C1 segment of cervical spinal cord (tissue), 14 donors: ENCODE data around the gene SLC4A2.

Experiments used
- DNase-seq, 14 donors: peaks; one replicate each; lab custom pipeline; 2025; lab: John Stamatoyannopoulos, UW

Gene SLC4A2

DNA sequence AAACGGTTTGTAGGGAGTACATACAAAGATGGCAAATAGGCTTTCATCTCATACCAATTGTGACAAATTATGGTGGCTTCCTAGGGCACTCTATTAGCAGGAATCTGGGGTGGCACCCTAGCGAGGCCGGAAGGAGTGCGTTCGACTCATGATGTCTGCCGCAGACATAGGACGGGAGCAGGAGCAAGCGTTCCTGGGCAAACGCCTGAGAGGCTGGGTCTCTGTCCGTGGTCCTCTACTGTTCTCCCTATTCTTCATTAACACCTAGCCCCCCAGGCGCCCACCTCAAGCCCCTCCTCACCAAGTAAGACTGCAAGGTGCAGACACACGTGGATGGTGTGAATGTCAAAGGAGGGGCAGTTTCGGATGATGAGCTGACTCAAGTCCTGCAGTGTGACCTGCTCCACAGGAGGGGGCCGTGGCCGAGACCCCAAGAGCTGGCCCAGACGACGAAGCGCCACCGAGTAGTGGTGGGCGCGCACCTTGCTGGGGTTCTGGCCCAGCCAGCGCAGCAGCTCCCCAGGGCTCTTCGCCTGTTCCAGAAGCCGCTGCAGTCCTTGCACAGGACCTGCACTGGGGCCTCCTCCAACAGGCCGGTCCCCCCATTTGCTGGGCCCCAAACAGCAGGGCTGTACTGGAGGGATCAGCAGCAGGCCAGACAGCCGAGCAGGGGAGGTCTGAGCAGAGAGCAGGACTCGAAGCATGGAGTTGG, 20.0 kb downstream of the SLC4A2 start:
- no peak for DNase-seq

DNA sequence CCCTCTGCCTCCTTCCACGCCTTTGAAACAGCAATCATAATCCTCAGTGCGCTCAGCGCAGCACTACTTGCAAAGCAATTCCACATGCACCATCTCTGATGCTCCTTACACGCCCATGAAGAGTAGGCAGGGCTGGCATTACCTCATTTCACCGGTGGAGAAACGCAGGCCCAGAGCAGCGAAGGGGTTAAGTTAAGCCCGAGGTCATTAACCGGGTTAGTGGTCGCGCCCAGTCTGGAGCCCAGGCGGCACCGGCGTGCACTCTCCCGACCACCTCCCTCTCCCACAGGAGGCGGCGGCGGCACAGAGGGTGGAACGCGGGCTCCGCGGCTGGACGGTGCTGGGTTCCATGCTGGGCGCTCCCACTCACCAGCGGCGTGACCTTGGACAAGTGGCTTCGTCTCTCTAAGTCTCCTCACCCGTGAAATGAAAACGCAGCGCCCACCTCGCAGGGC, 20.7 kb downstream of the SLC4A2 start:
- DNase-seq = peak in 1 of 14 donors; percentile 52

DNA sequence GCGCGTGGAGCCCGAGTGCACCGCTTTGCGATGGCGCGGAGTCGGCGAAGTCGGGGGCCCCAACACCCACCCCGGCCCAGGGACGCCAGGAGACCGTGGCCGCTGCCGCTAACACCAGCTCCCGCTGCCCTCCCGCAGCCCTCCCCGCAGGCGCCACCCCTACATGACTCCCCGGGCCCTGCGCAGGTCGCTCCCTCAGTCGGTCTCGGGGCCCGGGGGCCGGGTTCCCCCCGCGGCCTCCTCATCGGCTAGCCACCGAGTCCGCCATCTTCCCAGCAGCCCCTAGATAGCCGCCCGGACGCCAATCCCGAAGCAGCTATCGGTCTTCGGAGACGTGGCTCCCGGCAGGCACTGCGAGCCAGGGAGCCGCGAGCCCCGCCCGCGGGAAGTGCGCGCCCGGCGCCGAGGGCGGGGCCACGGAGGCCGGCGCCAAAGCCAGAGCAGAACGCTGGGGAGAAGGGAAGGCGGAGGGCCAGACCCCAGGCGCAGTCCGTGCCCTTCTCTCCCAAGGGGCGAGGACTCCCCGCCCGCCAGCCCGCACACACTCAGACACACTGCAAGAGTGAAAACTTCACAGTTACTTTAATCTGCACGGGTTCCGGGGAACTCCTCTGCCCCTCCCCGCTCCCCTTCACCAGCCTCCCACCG, 21.3 kb downstream of the SLC4A2 start, which contains the start of gene FASTK:
TSS of gene FASTK (minus strand) at position 288 of the 648 bp plus-strand sequence. CDS start at position 245, 43 bp downstream.
- DNase-seq = peak; percentile 37 to 92 (median 84)

DNA sequence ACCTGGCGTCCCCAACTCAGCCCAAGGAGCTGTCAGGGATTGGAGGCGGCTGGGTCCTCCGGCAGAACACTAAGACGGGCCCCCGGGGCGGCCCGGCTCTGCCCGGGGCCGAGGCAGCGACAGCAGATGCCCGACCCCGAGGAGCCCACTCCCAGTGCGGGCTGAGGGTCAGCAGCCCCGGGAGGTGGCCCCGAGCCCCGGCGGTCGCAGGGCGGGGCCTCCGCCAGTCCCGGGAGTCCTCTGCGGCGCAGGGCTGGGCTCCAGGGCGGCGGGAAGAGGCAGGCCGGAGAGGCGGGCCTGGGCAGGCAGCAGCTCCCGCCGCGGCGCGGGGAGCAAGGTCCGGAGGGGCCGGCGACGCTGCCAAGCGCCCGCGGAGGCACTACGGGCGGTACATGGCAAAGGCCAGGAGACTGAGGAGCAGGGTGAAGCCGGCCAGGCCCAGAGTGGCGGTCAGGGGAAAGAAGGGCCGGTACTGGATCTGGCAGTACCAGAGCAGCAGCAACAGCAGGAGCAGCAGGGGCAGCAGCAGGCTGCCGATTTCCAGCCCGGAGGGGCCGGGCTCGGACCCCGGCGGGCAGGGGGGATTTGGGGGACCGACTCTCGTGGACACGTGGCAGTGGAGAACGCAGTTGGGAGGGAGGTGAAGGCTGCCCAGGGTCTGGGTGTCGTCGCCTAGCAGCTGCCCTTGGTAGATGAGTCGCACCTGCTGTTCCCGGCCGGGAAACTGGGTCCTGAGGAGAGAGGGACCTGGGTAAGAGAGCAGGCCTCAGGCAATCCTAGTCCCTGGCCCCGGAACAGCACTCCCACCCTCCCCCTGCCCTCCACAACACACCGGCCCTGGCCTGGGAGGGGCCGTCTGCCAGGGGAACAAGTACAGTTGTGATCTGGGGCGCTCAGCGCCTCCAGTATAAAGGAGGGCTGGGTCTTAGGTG, 22.0 kb downstream of the SLC4A2 start:
- no peak for DNase-seq

DNA sequence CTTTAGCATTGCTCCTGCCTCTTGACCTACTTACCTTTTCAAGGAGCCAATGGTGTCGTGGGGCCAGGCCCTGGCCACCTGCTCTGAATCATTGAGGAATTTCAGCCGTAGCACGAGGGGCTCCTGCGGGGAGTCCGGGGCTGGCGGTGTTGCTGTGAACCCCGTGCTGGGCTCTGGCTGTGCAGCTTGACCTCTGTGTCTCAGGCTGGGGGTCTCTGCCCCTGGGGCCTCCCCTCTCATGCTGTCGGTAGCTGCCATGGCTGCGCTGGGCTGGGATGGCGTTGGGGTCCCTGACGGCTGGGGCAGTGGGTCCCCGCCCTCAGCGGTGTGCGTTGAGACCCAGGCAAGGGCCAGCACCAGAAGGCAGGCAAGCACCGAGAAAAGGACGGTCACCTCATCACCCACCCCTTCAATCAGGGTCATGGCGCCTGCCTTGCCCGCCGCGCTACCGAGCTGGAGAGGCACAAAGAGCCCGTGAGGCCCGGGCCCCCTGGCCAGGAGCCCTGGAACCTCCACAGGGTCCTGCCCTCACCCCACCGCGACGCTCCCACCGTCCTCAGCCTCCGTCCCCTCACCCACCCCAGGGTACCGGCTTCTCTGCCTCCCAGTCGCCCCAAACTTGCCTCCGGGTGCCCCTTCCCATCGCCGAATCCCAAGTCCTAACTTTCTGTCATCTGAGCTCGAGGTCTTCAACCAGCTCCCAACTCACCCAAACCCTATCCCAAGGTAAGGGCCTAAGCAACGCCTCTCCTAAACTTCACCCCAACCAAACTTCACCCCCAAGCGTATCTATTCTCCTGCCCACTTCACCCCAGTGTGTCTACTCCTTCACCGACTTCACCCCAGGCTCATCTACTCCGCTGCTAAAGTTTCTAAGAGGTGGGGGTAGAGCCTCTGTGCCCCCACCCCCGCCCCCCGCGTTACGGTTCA, 23.0 kb downstream of the SLC4A2 start:
- DNase-seq = no peak

DNA sequence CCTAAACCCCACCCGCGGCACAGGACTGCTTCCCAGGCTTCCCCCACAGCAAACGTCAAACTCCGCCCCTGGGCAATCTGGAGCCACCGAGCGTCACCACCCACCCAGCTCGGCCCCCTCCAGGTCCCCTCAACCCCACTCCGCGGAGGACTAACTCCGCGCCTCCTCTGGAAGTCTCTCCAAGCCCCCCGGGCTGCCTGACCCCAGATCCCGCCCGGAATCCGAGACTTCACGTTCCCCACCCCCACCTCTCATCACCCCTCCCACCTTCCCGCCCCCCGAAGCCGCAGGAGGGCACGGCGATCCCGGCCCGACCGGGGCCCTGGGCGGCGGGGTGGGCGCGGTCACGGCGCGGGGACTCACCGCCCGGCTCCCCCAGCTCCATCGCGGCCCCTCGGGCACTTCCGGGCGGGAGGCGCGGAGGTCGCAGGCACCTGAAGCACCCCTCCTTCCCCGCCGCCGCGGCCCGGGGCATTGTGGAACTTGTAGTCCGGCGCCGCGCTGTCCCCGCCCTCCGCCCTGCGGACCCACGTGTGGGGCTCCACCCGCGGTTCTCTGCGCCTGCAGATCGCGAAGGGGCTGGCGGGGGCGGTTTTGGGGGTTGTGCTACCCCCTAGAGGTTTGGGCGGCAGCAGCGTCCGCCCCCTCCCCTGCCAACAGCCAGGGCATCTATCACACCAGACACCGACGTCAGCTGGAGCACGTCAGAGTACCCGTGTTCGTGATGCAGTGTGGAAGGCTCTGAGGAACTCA, 23.9 kb downstream of the SLC4A2 start, which contains the start of gene TMUB1:
TSS of gene TMUB1 (minus strand) at position 423 of the 753 bp plus-strand sequence. CDS start 930 bp downstream, outside the sequence.
- peak in 13 of 14 donors; percentile 42 to 79 (median 69) for DNase-seq

DNA sequence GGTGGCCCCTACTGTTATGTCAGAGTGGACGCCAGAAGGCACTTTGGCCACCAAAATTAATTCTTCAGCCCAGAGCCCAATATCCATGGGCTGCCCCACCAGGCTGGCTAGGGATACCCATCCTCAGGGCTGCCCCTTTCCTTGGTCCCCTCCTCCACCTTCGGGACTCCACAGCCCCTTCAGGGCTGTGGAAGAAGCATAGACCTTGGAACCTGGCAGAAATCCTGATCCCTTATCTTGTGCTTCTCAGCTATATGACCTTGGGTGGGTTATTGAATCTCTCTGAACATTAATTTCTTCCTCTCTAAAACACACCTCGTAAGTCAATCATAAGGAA, 24.4 kb downstream of the SLC4A2 start:
- no peak for DNase-seq

DNA sequence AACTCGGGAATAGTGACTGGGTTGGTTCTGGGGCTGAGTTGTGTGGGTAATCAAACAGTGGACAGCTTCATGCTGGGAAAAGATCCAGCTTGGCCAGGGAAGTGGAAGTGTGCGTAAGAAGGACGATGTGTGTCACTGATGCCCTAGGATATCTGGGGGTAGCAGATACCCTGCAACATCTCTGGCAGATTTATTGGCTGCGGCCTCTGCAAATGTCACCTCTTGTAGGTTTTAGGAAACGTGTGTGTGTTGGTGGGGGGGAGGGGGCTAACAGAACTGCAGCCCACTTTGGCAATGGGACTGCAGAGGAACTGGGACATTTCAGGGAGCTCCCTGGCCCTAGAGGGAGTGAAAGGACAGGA, 25.9 kb downstream of the SLC4A2 start:
- no peak for DNase-seq

DNA sequence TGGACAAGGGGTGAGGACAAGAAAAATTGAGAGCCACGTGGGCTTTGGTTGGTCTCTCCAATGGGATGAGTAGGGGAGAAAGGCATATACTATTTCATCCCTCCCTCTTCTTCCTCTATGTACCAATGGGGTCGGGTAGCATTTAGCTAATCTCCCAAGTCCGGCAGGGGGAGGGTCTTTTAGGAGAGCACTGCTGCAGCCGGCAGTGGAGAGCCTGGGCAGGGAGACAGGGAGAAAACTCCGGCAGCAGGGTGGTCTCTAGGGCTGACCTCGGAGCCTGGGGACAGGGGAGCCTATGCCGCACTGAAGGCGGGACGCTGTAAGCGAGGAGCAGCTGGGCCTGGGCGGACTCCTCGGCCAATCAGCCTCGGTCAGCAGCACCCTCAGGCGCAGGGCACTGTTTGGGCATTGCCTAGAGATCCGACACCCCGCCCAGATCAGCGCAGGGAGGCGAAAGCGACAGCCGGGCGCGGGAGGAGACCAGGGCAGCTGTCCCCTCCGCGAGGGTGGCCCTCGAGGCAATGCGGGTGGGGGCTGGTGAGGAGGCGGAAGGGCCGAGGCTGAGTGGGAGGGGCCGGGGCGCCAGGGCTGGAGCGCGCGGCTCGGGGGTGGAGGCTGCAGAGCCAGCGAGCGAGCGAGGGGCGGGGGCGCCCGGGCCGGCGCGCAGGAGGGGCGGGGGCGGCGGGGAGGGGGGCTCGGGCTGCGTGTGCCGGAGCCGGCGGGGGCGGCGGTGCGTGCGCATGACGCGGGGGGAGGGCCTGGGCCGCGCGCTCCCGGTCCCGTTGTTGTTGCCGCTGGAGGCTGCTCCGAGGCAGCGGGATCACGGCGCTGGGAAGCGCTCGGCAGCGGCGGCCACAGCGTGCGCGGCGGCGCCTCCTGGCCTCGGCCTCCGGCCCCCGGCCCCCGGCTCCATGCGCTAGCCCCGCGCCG, 26.6 kb downstream of the SLC4A2 start, which contains the start of gene AGAP3:
TSS of gene AGAP3 (plus strand) at position 785 of the 930 bp plus-strand sequence. CDS start 267 bp downstream, outside the sequence.
- peak; percentile 23 to 95 (median 82) for DNase-seq

DNA sequence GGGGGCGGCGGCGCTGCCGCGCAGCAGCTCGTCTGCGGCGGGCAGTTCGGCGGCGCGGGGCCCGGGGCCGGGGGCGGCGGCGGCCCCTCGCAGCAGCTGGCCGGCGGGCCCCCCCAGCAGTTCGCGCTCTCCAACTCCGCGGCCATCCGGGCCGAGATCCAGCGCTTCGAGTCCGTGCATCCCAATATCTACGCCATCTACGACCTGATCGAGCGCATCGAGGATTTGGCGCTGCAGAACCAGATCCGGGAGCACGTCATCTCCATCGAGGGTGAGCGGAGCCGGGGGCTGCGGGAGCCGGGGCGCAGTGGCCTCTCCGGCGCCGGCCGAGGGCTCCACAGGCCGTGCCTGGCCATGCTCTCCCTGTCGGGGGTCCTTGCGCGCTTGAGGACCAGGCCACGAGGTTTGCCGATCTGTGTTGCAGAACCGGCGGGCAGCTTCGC, 27.4 kb downstream of the SLC4A2 start:
- DNase-seq = peak in 4 of 14 donors; percentile 42 to 76 (median 59)

DNA sequence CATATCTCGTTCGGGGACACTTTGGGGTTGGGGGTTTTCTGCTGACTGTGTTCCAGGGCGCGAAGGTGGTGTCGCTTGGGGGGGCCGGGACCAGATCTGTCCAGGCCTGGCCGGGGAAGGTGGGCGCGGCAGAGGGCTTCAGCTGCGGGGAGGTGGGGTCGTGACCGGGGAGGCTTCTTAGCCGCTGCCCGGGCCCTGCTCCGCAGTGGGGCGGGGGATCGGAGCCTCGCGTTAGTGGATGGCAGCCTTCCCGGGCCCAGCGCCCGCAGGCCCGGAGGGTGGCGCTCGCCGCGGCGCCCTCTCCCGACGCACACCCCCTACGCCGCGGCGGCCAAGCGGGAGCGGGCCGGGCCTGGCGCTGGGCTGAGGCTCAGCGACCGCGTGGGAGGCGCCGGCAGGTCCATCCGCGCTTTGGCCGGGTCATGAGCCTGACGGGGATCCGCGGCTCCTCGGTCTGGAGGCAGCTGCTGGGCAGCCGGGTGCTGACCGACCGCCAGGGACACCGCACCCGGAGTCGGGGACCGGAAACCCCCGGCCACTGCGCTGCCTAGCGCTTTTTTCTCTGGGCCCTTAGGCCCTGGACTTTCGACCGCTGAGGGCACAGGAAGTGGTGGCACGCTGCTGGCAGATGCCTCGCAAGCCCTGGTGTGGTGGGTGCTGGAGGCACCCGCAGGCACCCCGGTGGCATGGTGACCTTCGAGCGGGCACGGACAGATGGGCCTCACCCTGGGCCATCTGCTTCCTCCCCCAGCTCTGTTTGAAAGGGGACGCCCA, 28.0 kb downstream of the SLC4A2 start:
- DNase-seq = peak in 11 of 14 donors; percentile 41 to 76 (median 53)

DNA sequence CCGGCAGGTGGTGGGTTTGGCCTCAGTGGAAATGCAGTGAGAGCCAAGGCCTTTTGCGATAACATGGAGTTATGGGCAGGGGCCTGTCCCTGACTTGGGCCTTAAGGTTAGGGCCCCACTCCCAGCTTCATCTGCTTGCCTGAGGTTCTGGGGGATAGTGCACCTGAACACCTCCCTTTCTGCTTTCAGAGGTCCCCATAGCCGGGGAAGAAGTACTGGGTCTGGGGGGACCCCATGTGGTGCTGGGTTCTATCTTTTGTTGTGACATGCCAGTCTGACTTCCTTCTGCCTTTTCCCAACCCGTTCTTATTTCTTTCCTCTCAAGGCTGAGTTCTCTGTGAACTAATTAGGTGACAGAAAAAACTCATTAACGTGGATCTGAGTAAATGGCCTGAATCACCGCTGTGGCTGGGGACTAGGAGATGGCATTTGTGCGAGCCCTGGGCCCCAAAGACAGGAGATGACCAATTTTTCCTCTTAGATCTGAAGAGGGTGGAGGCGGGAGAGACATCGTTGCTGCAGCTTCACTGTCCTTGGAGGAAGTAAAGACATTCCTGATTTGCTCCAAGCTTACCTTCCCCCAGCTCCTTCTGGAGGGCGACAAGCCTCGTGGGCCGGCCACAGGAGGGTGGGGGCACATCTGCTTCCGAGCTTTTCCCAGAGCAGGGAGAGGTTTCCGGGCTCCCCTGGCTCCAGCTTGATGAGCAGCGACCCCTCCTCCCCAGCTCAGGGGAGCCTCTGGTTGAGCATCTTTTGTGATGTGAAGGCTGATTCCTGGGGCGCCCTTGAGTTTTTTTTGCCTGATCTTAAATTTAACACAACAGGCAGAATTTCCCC, 28.8 kb downstream of the SLC4A2 start:
- DNase-seq = peak in 2 of 14 donors; percentile 19 to 44

DNA sequence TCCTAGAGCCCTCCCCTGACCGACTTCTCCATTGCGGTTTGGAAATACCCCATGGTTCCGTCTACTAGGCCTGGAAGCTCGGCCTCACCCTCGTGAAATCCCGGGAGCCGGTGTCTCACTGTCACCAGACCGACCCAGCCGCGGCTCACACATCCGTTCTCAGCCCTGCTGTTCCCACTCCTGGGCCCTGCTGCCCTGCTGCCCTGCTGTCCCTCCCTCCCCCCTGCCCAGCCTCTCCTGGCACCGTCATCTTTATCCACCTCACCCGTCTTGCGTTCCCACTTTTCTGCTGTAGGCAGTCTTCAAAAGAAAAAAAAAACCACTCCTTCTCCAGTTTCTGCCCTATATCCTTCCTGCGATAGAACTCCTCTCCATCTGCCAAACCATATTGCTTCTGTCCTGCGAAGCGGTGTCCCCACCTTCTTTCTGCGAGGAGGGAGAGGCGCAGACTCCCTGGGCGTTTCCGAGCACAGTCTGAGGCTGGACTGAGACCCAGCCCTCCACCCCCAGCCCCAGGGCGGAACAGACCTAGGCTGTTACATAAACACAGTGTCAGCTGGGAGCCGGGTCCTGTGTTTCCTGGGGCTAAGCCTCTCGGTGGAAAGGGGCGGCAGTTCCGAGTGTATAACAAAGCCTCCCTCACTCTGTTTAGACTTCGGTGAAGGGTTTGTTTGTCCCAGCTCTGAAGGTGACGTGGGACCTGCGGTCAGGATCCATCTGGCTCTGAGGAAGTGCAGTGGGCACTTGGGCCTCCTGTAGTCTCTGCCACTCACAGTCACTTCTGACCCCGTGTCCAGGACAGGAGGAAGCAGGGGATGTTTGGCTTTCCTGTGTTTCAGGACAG, 29.7 kb downstream of the SLC4A2 start:
- peak in 11 of 14 donors; percentile 21 to 69 (median 35) for DNase-seq

DNA sequence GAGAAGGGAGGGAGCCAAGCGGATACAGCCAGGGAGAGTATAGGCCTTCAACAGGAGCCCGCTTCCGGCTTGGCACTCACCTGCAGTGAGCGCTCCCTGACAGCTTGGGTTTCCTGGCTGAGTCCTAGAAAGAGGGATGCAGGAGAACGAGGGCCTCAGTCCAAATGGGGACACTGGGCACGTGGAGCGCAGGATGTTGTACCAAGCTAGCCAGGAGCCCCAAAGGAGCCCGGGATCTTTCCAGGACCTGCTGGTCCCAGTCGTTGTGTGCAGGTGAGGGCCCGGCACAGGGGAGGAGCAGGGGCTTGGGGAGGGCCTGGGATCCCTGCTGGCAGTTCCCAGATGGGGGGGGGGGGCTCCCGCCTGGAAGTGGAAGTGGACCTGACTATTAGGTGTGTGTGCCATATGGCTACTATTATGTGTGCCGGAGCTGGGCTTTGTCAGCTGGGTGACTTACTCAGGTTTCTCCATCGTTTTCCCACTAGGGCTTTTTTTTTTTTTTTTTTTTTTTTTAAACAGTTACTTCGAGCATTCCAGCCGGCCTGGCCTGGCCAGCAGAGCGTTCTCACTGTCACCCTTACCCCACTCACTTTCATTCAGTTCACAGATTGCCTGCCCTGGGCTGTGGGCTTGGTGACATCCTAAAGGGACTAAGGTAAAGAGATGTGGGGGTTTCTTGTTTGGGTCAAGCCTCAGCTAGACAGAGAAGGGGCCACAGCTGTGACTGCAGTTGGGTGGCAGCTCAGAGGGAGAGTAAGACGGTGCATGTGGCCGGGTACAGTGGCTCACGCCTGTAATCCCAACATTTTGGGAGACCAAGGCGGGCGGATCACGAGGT, 30.7 kb downstream of the SLC4A2 start:
- DNase-seq = peak in 3 of 14 donors; percentile 13 to 88 (median 19)

DNA sequence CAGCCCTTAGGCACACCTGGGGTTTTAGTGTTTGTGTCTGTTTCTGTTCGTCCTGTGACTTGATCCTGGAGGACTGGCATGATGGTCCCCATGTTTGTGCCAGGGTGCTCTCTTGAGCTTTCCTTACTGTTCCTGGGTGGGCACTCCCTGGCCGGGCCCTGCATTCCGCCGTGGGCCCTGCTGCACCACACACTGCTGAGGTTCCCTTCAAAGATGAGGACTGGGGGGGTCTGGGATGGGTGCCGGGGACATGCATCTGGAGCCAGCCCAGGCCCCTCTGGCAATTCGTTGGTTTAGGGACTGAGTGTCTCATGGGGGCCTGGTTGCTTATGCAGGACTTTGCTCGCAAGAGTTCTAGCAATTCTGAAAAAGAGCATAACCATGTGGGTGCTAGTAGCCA, 31.6 kb downstream of the SLC4A2 start:
- no peak for DNase-seq
